Measurements from ENCODE around the gene FIBCD1. TPM values are rescaled to one million over a fixed set of nuclear protein-coding genes. Genes with fewer than 3 reads are reported as not detected.

FIBCD1 gene
- total RNA-seq, 2 experiments from 2014 or later = not detected

DNA sequence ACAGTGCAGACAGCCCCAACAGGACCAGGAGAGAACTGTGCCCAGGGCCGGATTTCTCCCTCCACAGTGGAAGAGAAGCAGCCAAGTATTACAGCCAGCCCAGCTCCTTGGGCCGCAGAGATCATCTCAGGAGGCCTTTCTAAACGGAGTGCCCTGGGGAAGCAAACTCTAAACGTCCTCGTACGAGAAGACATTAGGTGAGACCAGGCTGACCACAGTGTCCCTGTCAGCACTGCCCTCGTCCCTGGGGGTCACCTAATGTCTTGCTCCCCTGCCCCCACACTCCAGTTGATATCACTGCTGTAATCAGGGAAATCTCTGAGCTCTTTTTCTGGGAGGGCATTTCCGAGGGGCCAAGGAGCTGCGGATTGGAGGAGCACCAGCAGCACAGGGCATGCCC lies 48.9 kb downstream of the FIBCD1 start:
- H3K36me3 Mint-ChIP-seq (ENCODE audit: low read depth) = peaks cover 10% of the 10 kb centered on the region
- CTCF ChIA-PET = interaction anchor here (1.4 kb wide), 1 partner anchor 189 kb away, joined by 4 read pairs; no protein-coding TSS in a partner anchor
- H3K4me3 Mint-ChIP-seq = no peak overlapping the region
- no peaks in the 10 kb centered on the region for H3K9me3 Mint-ChIP-seq (ENCODE audit: low read depth)
- POLR2A ChIA-PET = no interaction called here
- no peak for ATAC-seq
- intact Hi-C loops (cut with DNase I, micrococcal nuclease) = no loop called here
- no peak for DNase-seq
- H3K27ac Mint-ChIP-seq = no peak overlapping the region
- H3K4me1 Mint-ChIP-seq = no peaks in the 10 kb centered on the region
- H3K27me3 Mint-ChIP-seq = no peaks in the 10 kb centered on the region

GRCh38 chr9:130888146-130888885 lies 50.7 kb downstream of the FIBCD1 start:
- no peak for DNase-seq
- CTCF ChIA-PET = no interaction called here

DNA sequence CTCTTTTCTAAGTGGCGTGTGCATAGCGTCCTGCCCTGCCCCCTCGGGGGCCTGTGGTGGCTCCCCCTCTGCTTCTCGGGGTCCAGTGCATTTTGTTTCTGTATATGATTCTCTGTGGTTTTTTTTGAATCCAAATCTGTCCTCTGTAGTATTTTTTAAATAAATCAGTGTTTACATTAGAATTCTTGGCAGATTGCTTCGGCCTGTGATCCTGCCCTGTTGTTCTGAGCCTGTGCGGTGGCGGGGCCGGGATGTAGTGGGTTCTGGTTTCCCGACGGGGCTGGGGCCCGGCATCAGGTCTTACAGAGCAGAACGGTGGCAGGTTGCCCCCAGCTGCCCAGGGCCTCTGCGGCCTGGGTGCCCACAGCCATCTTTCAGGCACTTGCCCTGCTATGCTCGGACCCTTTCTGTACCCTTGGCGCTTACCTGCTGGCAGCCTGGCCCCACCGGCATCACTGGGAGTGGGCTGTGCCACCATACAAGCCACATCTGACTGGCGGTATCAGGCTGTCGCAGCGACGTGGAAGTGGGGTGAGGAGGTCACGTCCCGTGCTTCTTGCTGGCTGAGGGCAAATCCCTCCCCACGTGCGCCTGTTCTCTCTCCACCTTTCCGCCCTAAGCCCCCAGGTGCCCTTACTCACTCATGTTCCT lies 51.4 kb downstream of the FIBCD1 start:
- no peak for DNase-seq
- intact Hi-C loops (cut with DNase I, micrococcal nuclease) = no loop called here
- POLR2A ChIA-PET = no interaction called here
- Mint-ChIP-seq H3K4me1 (no peaks in the 10 kb centered on the region), H3K36me3 (ENCODE audit: low read depth) (peaks cover 18% of the 10 kb centered on the region), H3K27me3 (no peaks in the 10 kb centered on the region), H3K9me3 (ENCODE audit: low read depth) (no peaks in the 10 kb centered on the region), H3K27ac (no peak overlapping the region), H3K4me3 (no peak overlapping the region)
- no peak for ATAC-seq
- CTCF ChIA-PET = no interaction called here

More at GRCh38 chr9:130888146-130888885, 50.7 kb downstream of the FIBCD1 start:
- no peak for ATAC-seq
- POLR2A ChIA-PET = no interaction called here
- Mint-ChIP-seq H3K27ac (no peak overlapping the region), H3K9me3 (ENCODE audit: low read depth) (no peaks in the 10 kb centered on the region), H3K4me1 (no peaks in the 10 kb centered on the region), H3K4me3 (no peak overlapping the region), H3K27me3 (no peaks in the 10 kb centered on the region), H3K36me3 (ENCODE audit: low read depth) (peaks cover 18% of the 10 kb centered on the region)
- intact Hi-C loops (cut with DNase I, micrococcal nuclease) = no loop called here

- no peak for ATAC-seq
- Mint-ChIP-seq H3K27me3 (no peaks in the 10 kb centered on the region), H3K27ac (no peak overlapping the region), H3K9me3 (ENCODE audit: low read depth) (no peaks in the 10 kb centered on the region), H3K36me3 (ENCODE audit: low read depth) (peaks cover 18% of the 10 kb centered on the region), H3K4me3 (no peak overlapping the region), H3K4me1 (no peaks in the 10 kb centered on the region)
- intact Hi-C loops (cut with DNase I, micrococcal nuclease) = no loop called here
- DNase-seq = no peak
- ChIA-PET POLR2A (no interaction called here), CTCF (no interaction called here)
These were observed 52.1 kb downstream of the FIBCD1 start for GRCh38 chr9:130886981-130887380.

- Mint-ChIP-seq H3K4me1 (no peaks in the 10 kb centered on the region), H3K9me3 (ENCODE audit: low read depth) (no peaks in the 10 kb centered on the region), H3K27me3 (no peaks in the 10 kb centered on the region), H3K36me3 (ENCODE audit: low read depth) (peaks cover 28% of the 10 kb centered on the region), H3K4me3 (no peak overlapping the region), H3K27ac (no peak overlapping the region)
- DNase-seq (no peak), ATAC-seq (no peak)
- CTCF ChIA-PET = interaction anchor here (0.6 kb wide), 2 partner anchors 370 to 909 kb away, joined by 3 to 4 read pairs; no protein-coding TSS in a partner anchor
- POLR2A ChIA-PET = no interaction called here
- intact Hi-C loops (cut with DNase I, micrococcal nuclease) = no loop called here
These were observed 53.3 kb downstream of the FIBCD1 start for GRCh38 chr9:130885484-130886375.

- Mint-ChIP-seq H3K4me1 (no peaks in the 10 kb centered on the region), H3K36me3 (ENCODE audit: low read depth) (peaks cover 31% of the 10 kb centered on the region), H3K9me3 (ENCODE audit: low read depth) (no peaks in the 10 kb centered on the region), H3K27ac (no peak overlapping the region), H3K4me3 (no peak overlapping the region), H3K27me3 (no peaks in the 10 kb centered on the region)
- no peak for DNase-seq
- ChIA-PET CTCF (interaction anchor here (0.6 kb wide), 1 partner anchor 908 kb away, joined by 3 read pairs; no protein-coding TSS in a partner anchor), POLR2A (no interaction called here)
- intact Hi-C loops (cut with DNase I, micrococcal nuclease) = no loop called here
- no peak for ATAC-seq
These were observed 54.2 kb downstream of the FIBCD1 start for GRCh38 chr9:130884542-130885483.

DNA sequence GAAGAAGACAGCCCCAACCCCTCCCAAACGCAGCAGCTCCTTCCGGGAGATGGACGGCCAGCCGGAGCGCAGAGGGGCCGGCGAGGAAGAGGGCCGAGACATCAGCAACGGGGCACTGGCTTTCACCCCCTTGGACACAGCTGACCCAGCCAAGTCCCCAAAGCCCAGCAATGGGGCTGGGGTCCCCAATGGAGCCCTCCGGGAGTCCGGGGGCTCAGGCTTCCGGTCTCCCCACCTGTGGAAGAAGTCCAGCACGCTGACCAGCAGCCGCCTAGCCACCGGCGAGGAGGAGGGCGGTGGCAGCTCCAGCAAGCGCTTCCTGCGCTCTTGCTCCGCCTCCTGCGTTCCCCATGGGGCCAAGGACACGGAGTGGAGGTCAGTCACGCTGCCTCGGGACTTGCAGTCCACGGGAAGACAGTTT lies 54.9 kb downstream of the FIBCD1 start:
- DNase-seq (no peak), ATAC-seq (no peak)
- no peaks in the 10 kb centered on the region for H3K27me3 Mint-ChIP-seq
- H3K9me3 Mint-ChIP-seq (ENCODE audit: low read depth) = no peaks in the 10 kb centered on the region
- no peak overlapping the region for H3K27ac Mint-ChIP-seq
- H3K4me1 Mint-ChIP-seq = no peaks in the 10 kb centered on the region
- H3K36me3 Mint-ChIP-seq (ENCODE audit: low read depth) = peaks cover 37% of the 10 kb centered on the region
- ChIA-PET POLR2A (no interaction called here), CTCF (no interaction called here)
- no peak overlapping the region for H3K4me3 Mint-ChIP-seq
- intact Hi-C loops (cut with DNase I, micrococcal nuclease) = no loop called here

DNA sequence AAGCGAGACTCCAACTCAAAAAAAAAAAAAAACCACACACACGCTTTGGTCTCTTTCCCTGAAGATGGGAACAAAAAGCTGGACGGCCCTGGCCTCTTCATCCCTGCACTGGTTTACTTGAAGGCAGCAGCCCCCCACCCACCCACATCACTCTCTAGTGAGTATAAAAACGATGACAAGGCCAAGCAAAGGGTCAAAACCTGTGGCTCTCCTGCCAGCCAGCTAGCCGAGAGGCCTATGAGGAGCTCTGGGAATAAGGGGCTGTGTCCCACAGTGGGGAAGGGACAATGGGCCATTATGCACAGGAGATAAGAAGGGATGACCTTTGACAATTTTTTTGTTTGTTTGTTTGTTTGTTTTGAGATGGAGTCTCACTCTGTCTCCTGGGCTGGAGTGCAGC lies 55.6 kb downstream of the FIBCD1 start:
- ChIA-PET CTCF (no interaction called here), POLR2A (interaction anchor here (0.6 kb wide), 1 partner anchor 623 kb away, joined by 3 read pairs; no protein-coding TSS in a partner anchor)
- Mint-ChIP-seq H3K36me3 (ENCODE audit: low read depth) (peaks cover 39% of the 10 kb centered on the region), H3K27ac (no peak overlapping the region), H3K4me3 (no peak overlapping the region), H3K27me3 (no peaks in the 10 kb centered on the region), H3K4me1 (no peaks in the 10 kb centered on the region), H3K9me3 (ENCODE audit: low read depth) (no peaks in the 10 kb centered on the region)
- DNase-seq = no peak
- no peak for ATAC-seq
- intact Hi-C loops (cut with DNase I, micrococcal nuclease) = no loop called here

GRCh38 chr9:130882696-130883225 lies 56.3 kb downstream of the FIBCD1 start:
- H3K4me3 Mint-ChIP-seq = no peak overlapping the region
- ATAC-seq (no peak), DNase-seq (no peak)
- ChIA-PET POLR2A (interaction anchor here (0.6 kb wide), 1 partner anchor 623 kb away, joined by 3 read pairs; no protein-coding TSS in a partner anchor), CTCF (interaction anchor here (0.6 to 1.1 kb wide), 4 partner anchors 18 to 1025 kb away, joined by 3 read pairs; no protein-coding TSS in a partner anchor)
- H3K27me3 Mint-ChIP-seq = no peaks in the 10 kb centered on the region
- peaks cover 41% of the 10 kb centered on the region for H3K36me3 Mint-ChIP-seq (ENCODE audit: low read depth)
- H3K27ac Mint-ChIP-seq = no peak overlapping the region
- H3K9me3 Mint-ChIP-seq (ENCODE audit: low read depth) = no peaks in the 10 kb centered on the region
- intact Hi-C loops (cut with DNase I, micrococcal nuclease) = no loop called here
- no peaks in the 10 kb centered on the region for H3K4me1 Mint-ChIP-seq

DNA sequence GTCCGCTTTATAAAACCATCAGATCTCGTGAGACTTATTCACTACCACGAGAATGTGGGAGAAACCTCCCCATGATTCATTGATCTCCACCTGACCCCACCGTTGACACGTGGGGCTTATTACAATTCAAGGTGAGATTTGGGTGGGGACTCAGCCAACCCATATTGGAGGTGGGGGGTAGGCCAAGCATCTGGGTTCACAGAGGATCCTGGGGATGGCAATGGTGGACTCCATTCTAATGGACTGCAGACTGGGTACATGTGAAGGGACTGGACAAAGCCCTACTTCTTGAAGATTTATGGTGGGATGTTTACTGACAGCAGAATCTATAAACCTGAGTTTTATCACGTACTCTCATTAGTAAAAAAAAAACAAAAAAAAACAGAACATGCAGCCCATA lies 57.5 kb downstream of the FIBCD1 start:
- CTCF ChIA-PET = interaction anchor here (1.0 kb wide), 1 partner anchor 11 kb away, joined by 3 read pairs; no protein-coding TSS in a partner anchor
- POLR2A ChIA-PET = no interaction called here
- Mint-ChIP-seq H3K36me3 (ENCODE audit: low read depth) (peaks cover 37% of the 10 kb centered on the region), H3K4me1 (no peaks in the 10 kb centered on the region), H3K27ac (no peak overlapping the region), H3K27me3 (no peaks in the 10 kb centered on the region), H3K4me3 (no peak overlapping the region), H3K9me3 (ENCODE audit: low read depth) (no peaks in the 10 kb centered on the region)
- intact Hi-C loops (cut with DNase I, micrococcal nuclease) = no loop called here
- ATAC-seq = no peak
- no peak for DNase-seq

Data from activated CD4-positive, alpha-beta T cell treated with anti-CD3 and anti-CD28 coated beads for 36 hours (primary cell).